Activated T-cell treated with anti-CD3 and anti-CD28 coated beads, Interleukin-2, amount 50 U/mL, for 72 hours (primary cell): ENCODE data around the gene PRPF38B. TPM values are rescaled to one million over a fixed set of nuclear protein-coding genes. Genes with fewer than 3 reads are reported as not detected.

ENCODE experiments used
- ATAC-seq, 2 donors: fragments of 150-1000 bp; cut with Tn5 transposase; replicated peaks in 1 of 2; 2 replicates each; pipeline ENCODE4 v1.10.0; 2021; ENCODE audit warnings: moderate library complexity in 2 of 2, mild to moderate bottlenecking in 1 of 2
- DNase-seq, 2 donors: peaks; one replicate each; pipeline ENCODE4 v3.0.0; 2021 to 2022; ENCODE audit warnings: mixed read lengths in 1 of 2
- H3K27ac Mint-ChIP-seq: one replicate; pipeline ENCODE4 v1.8.0; 2022; ENCODE audit warnings: mild to moderate bottlenecking, moderate library complexity, mixed read lengths
- H3K27me3 Mint-ChIP-seq: one replicate; pipeline ENCODE4 v1.8.0; 2022; ENCODE audit warnings: low read depth, mixed read lengths
- H3K36me3 Mint-ChIP-seq, 2 donors: one replicate each; pipeline ENCODE4 v1.8.0; 2022; ENCODE audit warnings: mixed read lengths in 2 of 2, mild to moderate bottlenecking in 1 of 2; ENCODE audit not compliant: insufficient read depth in 2 of 2
- H3K4me1 Mint-ChIP-seq: one replicate; pipeline ENCODE4 v1.8.0; 2022; ENCODE audit warnings: low read depth, mixed read lengths
- H3K4me3 Mint-ChIP-seq, 2 donors: one replicate each; pipeline ENCODE4 v1.8.0; 2022; ENCODE audit warnings: mild to moderate bottlenecking in 2 of 2, mixed read lengths in 2 of 2, moderate library complexity in 2 of 2
- H3K9me3 Mint-ChIP-seq, 2 donors: one replicate each; pipeline ENCODE4 v1.8.0; 2022; ENCODE audit warnings: mixed read lengths in 2 of 2
- total RNA-seq, 2 donors: library from RNA; stranded (reverse); gene quantifications; one replicate each; pipeline ENCODE4 v1.2.3, GENCODE V29; 2022

PRPF38B gene
- total RNA-seq, 2 donors from 2014 or later: 86.3 to 87.4 TPM

DNA sequence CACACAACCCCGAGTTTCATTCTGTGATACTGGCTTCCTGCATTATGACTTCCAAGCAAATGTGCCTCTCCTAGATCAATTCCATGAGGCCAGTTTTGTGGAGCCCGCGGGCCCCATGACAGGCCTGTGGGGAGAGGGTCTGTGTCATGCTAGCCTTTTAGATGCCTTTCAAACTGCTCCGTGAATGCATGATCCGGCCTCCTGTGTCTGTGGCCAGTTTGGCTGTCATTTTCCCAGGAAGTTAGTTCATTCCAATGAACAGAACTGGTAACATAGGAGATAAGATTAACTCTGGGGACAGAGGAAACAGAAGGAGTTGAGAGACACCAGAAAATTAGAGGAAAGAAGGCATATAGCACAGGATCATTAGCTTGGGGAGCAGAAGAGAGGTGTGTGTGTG, 23.8 kb downstream of the PRPF38B start:
- DNase-seq (no peak), ATAC-seq (no peak)
- Mint-ChIP-seq H3K36me3 (no peaks in the 10 kb centered on the region), H3K27ac (no peak overlapping the region), H3K4me1 (peaks cover 4% of the 10 kb centered on the region), H3K9me3 (no peaks in the 10 kb centered on the region), H3K27me3 (no peaks in the 10 kb centered on the region), H3K4me3 (no peak overlapping the region)

- ATAC-seq (no peak), DNase-seq (no peak)
- H3K27me3 Mint-ChIP-seq: no peaks in the 10 kb centered on the region
- H3K9me3 Mint-ChIP-seq: no peaks in the 10 kb centered on the region
- H3K4me3 Mint-ChIP-seq: no peak overlapping the region
- no peak overlapping the region for H3K27ac Mint-ChIP-seq
- H3K36me3 Mint-ChIP-seq: no peaks in the 10 kb centered on the region
- H3K4me1 Mint-ChIP-seq: peaks cover 4% of the 10 kb centered on the region
Observed at GRCh38 chr1:108716437-108717230, 24.5 kb downstream of the PRPF38B start.

GRCh38 chr1:108717774-108718316, 25.7 kb downstream of the PRPF38B start:
- ATAC-seq (no peak), DNase-seq (no peak)
- no peak overlapping the region for H3K4me3 Mint-ChIP-seq
- H3K36me3 Mint-ChIP-seq: no peaks in the 10 kb centered on the region
- H3K4me1 Mint-ChIP-seq: peaks cover 4% of the 10 kb centered on the region
- H3K27me3 Mint-ChIP-seq: no peaks in the 10 kb centered on the region
- H3K27ac Mint-ChIP-seq: no peak overlapping the region
- no peaks in the 10 kb centered on the region for H3K9me3 Mint-ChIP-seq

DNA sequence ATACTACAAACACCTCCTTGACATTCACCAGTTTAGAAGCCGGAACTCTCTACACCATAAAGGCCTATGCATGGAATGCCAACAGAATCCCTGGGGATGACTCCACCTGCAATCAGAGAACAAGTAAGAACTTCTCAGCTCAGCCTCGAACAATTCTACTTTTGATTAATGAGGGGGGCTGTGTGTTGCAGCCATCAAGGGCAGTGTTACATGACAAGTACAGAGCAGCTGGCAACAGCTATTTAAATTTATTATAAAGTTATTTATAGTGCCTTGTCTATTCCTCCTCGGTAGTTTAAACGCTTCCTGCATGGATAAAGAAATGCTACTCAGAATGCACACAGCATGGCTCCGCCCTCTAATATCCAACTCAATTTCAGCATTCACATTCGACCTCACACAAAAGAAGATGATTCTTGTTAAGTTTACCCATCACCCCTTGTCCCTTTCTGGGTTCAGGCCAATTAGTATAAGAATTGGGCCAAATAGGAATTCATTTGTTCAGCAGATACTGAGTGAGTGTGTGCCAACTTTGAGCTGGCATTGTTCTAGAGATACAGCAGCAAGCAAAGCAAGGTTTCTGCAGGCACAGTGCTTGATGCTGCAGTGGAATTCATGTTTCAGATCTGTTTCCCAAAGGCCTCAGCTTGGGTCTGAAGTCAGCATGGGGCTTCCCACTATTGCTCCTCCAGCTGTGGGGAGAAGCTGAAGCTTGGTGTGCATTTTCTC, 27.0 kb downstream of the PRPF38B start:
- no peak for DNase-seq
- Mint-ChIP-seq H3K9me3 (no peaks in the 10 kb centered on the region), H3K27ac (no peak overlapping the region), H3K36me3 (no peaks in the 10 kb centered on the region), H3K4me3 (no peak overlapping the region), H3K4me1 (peaks cover 4% of the 10 kb centered on the region), H3K27me3 (no peaks in the 10 kb centered on the region)
- ATAC-seq: no peak

DNA sequence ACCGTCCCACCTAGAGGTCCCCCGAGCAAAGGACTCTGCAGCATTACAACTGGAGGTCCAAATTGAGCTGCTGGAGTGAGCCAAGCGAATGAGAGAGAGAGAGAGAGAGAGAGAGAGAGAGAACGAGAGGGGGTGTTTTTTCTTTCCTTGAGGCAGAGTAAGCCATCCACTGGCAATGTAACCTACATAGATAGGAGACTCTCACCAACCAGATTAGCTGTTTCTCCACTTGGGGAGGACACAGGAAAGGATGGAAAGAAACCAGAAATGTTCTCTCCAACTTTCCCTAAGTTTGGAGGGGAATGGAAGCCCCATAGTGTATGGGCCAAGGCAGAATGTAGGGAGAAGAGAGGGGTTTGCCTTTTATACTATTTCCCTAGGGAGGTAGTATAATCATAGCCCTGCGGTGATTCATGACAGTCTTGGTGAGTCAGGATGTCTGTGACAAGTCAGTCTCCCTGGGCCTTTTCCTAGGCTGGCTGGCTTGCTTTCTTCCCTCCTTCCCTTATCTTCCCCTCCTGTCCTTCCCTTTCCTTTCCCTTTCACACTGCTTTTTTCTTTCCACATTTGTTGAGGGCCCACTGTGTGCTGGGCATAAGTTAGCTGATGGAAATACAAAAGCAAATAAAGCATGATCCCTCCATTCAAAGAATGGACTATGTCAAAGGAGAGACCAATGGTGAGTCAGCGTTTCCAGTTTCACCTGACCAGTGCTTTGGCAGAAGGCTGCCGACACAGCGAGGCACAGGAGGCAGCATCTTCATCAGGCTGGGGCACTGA, 27.7 kb downstream of the PRPF38B start:
- no peaks in the 10 kb centered on the region for H3K36me3 Mint-ChIP-seq
- H3K9me3 Mint-ChIP-seq: no peaks in the 10 kb centered on the region
- no peak for DNase-seq
- H3K27ac Mint-ChIP-seq: no peak overlapping the region
- ATAC-seq: peak in 1 of 2 donors; percentile 64
- H3K27me3 Mint-ChIP-seq: no peaks in the 10 kb centered on the region
- H3K4me3 Mint-ChIP-seq: no peak overlapping the region
- peaks cover 4% of the 10 kb centered on the region for H3K4me1 Mint-ChIP-seq

DNA sequence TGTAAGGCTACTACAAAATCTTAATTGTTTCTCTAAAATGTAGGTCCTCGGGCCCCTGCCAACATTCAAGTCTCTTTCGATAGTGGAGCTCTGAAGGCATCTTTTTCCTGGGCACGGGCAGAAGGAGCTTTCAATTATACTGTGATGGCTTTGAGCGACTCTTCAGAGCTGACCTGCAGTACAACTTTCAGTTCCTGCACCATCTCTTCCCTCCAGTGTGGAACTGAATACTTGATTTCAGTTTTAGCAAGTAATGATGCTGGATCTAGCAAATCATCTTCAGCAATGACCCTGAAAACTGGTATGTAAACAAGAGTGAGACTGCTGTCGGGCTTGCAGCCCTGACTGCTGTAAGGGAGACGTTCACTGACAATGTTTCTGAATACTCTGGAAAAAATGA, 30.2 kb downstream of the PRPF38B start:
- Mint-ChIP-seq H3K36me3 (no peaks in the 10 kb centered on the region), H3K4me1 (peaks cover 4% of the 10 kb centered on the region)

GRCh38 chr1:108725906-108726305, 33.8 kb downstream of the PRPF38B start:
- Mint-ChIP-seq H3K9me3 (no peaks in the 10 kb centered on the region), H3K27ac (no peak overlapping the region), H3K36me3 (no peaks in the 10 kb centered on the region), H3K4me1 (no peaks in the 10 kb centered on the region), H3K4me3 (no peak overlapping the region), H3K27me3 (no peaks in the 10 kb centered on the region)
- no peak for DNase-seq
- ATAC-seq: no peak

More for the DNA sequence above, 30.2 kb downstream of the PRPF38B start:
- Mint-ChIP-seq H3K27ac (no peak overlapping the region), H3K9me3 (no peaks in the 10 kb centered on the region), H3K27me3 (no peaks in the 10 kb centered on the region), H3K4me3 (no peak overlapping the region)
- no peak for DNase-seq
- no peak for ATAC-seq

DNA sequence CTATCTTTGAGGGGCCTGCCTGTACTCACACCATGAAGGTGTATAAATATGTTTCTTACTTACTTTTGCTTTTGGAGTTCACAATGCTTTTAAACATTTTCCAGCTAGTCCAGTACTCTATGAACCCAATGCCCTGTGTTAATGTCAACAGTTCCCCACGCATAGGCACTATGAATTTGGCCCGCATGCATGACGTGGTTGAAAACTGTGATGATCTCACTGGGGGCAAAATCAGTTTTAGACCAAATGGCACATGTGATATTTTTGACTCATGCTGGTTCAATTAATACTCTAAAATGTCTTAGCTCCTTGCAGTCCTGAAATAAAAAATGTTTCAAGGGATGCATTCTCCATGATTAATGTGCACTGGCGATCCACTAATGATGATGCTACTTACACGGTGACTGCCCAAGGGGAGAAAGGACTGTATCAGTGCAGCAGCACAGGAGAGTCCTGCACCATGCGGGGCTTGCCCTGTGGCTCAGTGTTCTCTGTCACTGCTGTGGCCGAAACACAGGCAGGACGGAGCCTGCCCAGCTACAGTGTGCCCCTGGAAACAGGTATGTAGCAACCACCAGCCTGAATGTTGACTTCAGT, 36.3 kb downstream of the PRPF38B start:
- no peak overlapping the region for H3K4me3 Mint-ChIP-seq
- H3K36me3 Mint-ChIP-seq: no peaks in the 10 kb centered on the region
- no peak overlapping the region for H3K27ac Mint-ChIP-seq
- H3K9me3 Mint-ChIP-seq: no peaks in the 10 kb centered on the region
- no peaks in the 10 kb centered on the region for H3K27me3 Mint-ChIP-seq
- no peak for DNase-seq
- H3K4me1 Mint-ChIP-seq: no peaks in the 10 kb centered on the region
- ATAC-seq: no peak

- H3K9me3 Mint-ChIP-seq: no peaks in the 10 kb centered on the region
- no peak for DNase-seq
- H3K27me3 Mint-ChIP-seq: no peaks in the 10 kb centered on the region
- H3K4me3 Mint-ChIP-seq: no peak overlapping the region
- no peak for ATAC-seq
- no peaks in the 10 kb centered on the region for H3K36me3 Mint-ChIP-seq
- H3K27ac Mint-ChIP-seq: no peak overlapping the region
- no peaks in the 10 kb centered on the region for H3K4me1 Mint-ChIP-seq
Observed at GRCh38 chr1:108729481-108729880, 37.4 kb downstream of the PRPF38B start.

GRCh38 chr1:108732398-108732797, 40.3 kb downstream of the PRPF38B start:
- no peaks in the 10 kb centered on the region for H3K4me1 Mint-ChIP-seq
- no peak for ATAC-seq
- no peak overlapping the region for H3K4me3 Mint-ChIP-seq
- peaks cover 6% of the 10 kb centered on the region for H3K27me3 Mint-ChIP-seq
- H3K36me3 Mint-ChIP-seq: no peaks in the 10 kb centered on the region
- no peak for DNase-seq
- no peak overlapping the region for H3K27ac Mint-ChIP-seq
- no peaks in the 10 kb centered on the region for H3K9me3 Mint-ChIP-seq

- Mint-ChIP-seq H3K4me3 (no peak overlapping the region), H3K9me3 (no peaks in the 10 kb centered on the region), H3K4me1 (no peaks in the 10 kb centered on the region), H3K36me3 (no peaks in the 10 kb centered on the region), H3K27ac (no peak overlapping the region), H3K27me3 (peaks cover 6% of the 10 kb centered on the region)
- ATAC-seq (no peak), DNase-seq (no peak)
Observed at GRCh38 chr1:108734171-108734865, 42.2 kb downstream of the PRPF38B start.

DNA sequence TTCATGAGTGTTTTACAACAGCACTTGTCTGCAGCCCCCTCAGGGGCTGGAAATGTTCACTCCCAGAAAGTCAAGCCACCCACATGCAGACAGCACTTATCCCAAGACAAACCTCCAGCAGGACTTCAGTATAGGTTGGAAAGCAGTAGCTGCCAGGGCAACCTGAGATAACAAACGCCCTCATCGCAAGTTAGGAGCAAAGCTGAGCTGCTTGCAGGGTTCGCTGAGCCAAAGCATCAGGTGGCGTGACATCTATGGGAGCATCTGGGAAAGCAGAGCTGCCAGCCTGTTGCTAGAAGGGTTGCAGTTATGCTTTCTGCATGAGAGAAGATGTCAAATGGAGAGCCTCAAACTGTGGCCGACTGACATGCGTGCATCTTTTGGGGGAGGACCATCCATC, 50.1 kb downstream of the PRPF38B start:
- Mint-ChIP-seq H3K27ac (no peak overlapping the region), H3K27me3 (peaks cover 8% of the 10 kb centered on the region), H3K36me3 (peaks cover 5% of the 10 kb centered on the region in 2 donors), H3K9me3 (no peaks in the 10 kb centered on the region), H3K4me1 (peaks cover 11% of the 10 kb centered on the region), H3K4me3 (no peak overlapping the region)
- ATAC-seq (no peak), DNase-seq (no peak)
